Activated naive CD8-positive, alpha-beta T cell treated with anti-CD3 and anti-CD28 coated beads, Interleukin-2, amount 50 U/mL, for 24 hours (primary cell): Measurements from ENCODE around the gene CNIH2.
A peak's percentile ranks its signal among the peaks of the same experiment; 100 is the strongest.

Experiments used
- ATAC-seq: fragments of 150-1000 bp; cut with Tn5 transposase; one replicate; pipeline ENCODE4 v1.10.0; 2021
- DNase-seq: peaks from one replicate; pipeline ENCODE4 v3.0.0; 2021
- H3K27ac Mint-ChIP-seq: one replicate; pipeline ENCODE4 v1.8.0; 2021; ENCODE audit warnings: mild to moderate bottlenecking, mixed read lengths
- H3K27me3 Mint-ChIP-seq: one replicate; pipeline ENCODE4 v1.8.0; 2021; ENCODE audit warnings: mixed read lengths
- H3K36me3 Mint-ChIP-seq: one replicate; pipeline ENCODE4 v1.8.0; 2021; ENCODE audit warnings: low read depth, mixed read lengths
- H3K4me1 Mint-ChIP-seq: one replicate; pipeline ENCODE4 v1.8.0; 2021; ENCODE audit warnings: mixed read lengths
- H3K4me3 Mint-ChIP-seq: one replicate; pipeline ENCODE4 v1.8.0; 2021; ENCODE audit warnings: mild to moderate bottlenecking, moderate library complexity, mixed read lengths
- H3K9me3 Mint-ChIP-seq: one replicate; pipeline ENCODE4 v1.8.0; 2021; ENCODE audit warnings: mixed read lengths

CNIH2 gene

GRCh38 chr11:66277471-66278362 is at the start of gene CNIH2:
Gene CNIH2, plus strand, starts transcription at chr11:66278175. Its CDS starts 282 bp downstream, at chr11:66278457.
- Mint-ChIP-seq H3K4me1 (peaks cover 26% of the 10 kb centered on the region), H3K36me3 (peaks cover 13% of the 10 kb centered on the region), H3K4me3 (peak within 1 kb of the TSS; percentile 66), H3K27ac (no peak within 1 kb of the TSS), H3K27me3 (peaks cover 7% of the 10 kb centered on the region), H3K9me3 (no peaks in the 10 kb centered on the region)
- peak; percentile 8 for ATAC-seq
- DNase-seq, result peak; percentile 47

DNA sequence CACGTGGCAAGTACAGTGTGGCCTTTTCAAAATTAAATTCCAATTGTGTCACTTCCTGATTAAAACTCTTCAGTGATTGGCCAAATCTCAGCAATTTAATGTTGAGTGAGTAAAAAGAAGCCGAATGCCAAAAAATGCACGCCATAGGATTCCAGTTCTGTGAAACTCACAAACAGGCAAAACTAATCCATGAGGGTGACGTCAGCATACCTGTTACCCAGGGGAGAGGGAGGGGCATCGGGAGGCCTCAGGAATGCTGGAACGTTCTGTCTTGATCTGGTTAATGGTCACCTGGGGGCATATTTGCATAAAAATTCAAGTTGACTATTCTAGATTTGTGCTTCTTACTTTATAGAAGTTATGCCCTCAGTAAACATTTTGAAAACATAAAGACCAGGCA is 49.5 kb upstream of the CNIH2 start:
- Mint-ChIP-seq H3K27ac (no peak overlapping the region), H3K27me3 (no peaks in the 10 kb centered on the region), H3K4me1 (no peaks in the 10 kb centered on the region), H3K9me3 (no peaks in the 10 kb centered on the region), H3K36me3 (peaks cover 13% of the 10 kb centered on the region), H3K4me3 (no peak overlapping the region)
- ATAC-seq (no peak), DNase-seq (no peak)

- Mint-ChIP-seq H3K27me3 (no peaks in the 10 kb centered on the region), H3K27ac (no peak overlapping the region), H3K36me3 (peaks cover 13% of the 10 kb centered on the region), H3K4me1 (no peaks in the 10 kb centered on the region), H3K9me3 (no peaks in the 10 kb centered on the region), H3K4me3 (no peak overlapping the region)
- DNase-seq (no peak), ATAC-seq (no peak)
Observed at GRCh38 chr11:66230156-66230555, 47.8 kb upstream of the CNIH2 start.

GRCh38 chr11:66230978-66231377 is 47.0 kb upstream of the CNIH2 start:
- H3K36me3 Mint-ChIP-seq, result peaks cover 13% of the 10 kb centered on the region
- H3K27me3 Mint-ChIP-seq, result no peaks in the 10 kb centered on the region
- H3K9me3 Mint-ChIP-seq, result no peaks in the 10 kb centered on the region
- ATAC-seq (no peak), DNase-seq (no peak)
- H3K27ac Mint-ChIP-seq, result no peak overlapping the region
- H3K4me1 Mint-ChIP-seq, result no peaks in the 10 kb centered on the region
- no peak overlapping the region for H3K4me3 Mint-ChIP-seq

GRCh38 chr11:66231561-66231960 is 46.4 kb upstream of the CNIH2 start:
- DNase-seq (no peak), ATAC-seq (no peak)
- no peaks in the 10 kb centered on the region for H3K9me3 Mint-ChIP-seq
- H3K4me3 Mint-ChIP-seq, result no peak overlapping the region
- H3K27me3 Mint-ChIP-seq, result no peaks in the 10 kb centered on the region
- no peaks in the 10 kb centered on the region for H3K4me1 Mint-ChIP-seq
- H3K36me3 Mint-ChIP-seq, result peaks cover 13% of the 10 kb centered on the region
- no peak overlapping the region for H3K27ac Mint-ChIP-seq

- Mint-ChIP-seq H3K36me3 (peaks cover 13% of the 10 kb centered on the region), H3K4me3 (no peak overlapping the region)
- ATAC-seq, result no peak
Observed at GRCh38 chr11:66232769-66233168, 45.2 kb upstream of the CNIH2 start.

DNA sequence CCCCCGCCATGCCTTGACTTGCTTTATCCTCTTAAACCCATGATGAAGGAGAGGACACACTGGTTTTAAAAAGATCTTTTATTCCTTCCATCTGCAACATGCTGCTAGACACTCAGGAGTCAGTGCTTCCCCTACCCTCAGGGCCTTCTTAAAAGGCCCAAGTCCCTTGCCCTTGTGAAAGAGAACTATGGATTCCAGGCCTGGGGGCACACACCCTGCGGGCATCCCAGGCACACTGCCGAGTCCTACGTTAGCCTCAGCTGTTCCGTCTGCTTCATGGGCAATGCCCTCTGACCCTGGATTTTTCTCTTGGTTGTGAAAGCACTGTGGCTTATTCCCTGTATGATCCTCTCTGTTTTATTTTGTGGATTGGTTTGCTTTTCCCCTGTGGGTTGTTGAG is 44.7 kb upstream of the CNIH2 start:
- H3K36me3 Mint-ChIP-seq, result peaks cover 13% of the 10 kb centered on the region
- no peaks in the 10 kb centered on the region for H3K27me3 Mint-ChIP-seq
- no peaks in the 10 kb centered on the region for H3K9me3 Mint-ChIP-seq
- no peaks in the 10 kb centered on the region for H3K4me1 Mint-ChIP-seq
- no peak overlapping the region for H3K4me3 Mint-ChIP-seq
- H3K27ac Mint-ChIP-seq, result no peak overlapping the region
- ATAC-seq, result no peak
- no peak for DNase-seq

More at GRCh38 chr11:66232769-66233168, 45.2 kb upstream of the CNIH2 start:
- no peaks in the 10 kb centered on the region for H3K27me3 Mint-ChIP-seq
- no peaks in the 10 kb centered on the region for H3K9me3 Mint-ChIP-seq
- H3K4me1 Mint-ChIP-seq, result no peaks in the 10 kb centered on the region
- no peak for DNase-seq
- no peak overlapping the region for H3K27ac Mint-ChIP-seq

- no peaks in the 10 kb centered on the region for H3K27me3 Mint-ChIP-seq
- DNase-seq (no peak), ATAC-seq (no peak)
- H3K9me3 Mint-ChIP-seq, result no peaks in the 10 kb centered on the region
- no peak overlapping the region for H3K27ac Mint-ChIP-seq
- no peaks in the 10 kb centered on the region for H3K4me1 Mint-ChIP-seq
- H3K4me3 Mint-ChIP-seq, result no peak overlapping the region
- H3K36me3 Mint-ChIP-seq, result peaks cover 18% of the 10 kb centered on the region
Observed at GRCh38 chr11:66235141-66235540, 42.8 kb upstream of the CNIH2 start.

DNA sequence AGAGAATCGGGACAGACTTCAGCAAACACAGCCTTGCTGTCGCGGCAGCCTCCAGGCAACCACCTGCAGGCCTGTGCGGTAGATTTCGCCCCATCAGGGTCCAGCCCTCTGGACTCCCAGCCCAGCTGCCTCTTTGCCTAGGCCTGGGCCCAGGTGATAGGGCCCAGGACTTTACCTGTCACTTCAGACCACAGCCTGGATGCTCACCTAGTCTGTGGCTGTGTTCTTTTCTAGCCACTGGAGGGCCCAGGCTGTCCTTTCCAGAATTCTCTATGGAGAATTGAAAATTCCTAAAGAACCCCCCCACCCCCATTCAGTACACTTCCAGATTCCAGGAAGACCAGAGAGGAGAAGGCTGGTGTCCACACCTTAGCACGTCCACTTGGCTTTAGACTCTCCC is 40.1 kb upstream of the CNIH2 start:
- ATAC-seq (no peak), DNase-seq (no peak)
- Mint-ChIP-seq H3K9me3 (no peaks in the 10 kb centered on the region), H3K4me1 (no peaks in the 10 kb centered on the region), H3K27me3 (no peaks in the 10 kb centered on the region), H3K27ac (no peak overlapping the region), H3K4me3 (no peak overlapping the region), H3K36me3 (peaks cover 7% of the 10 kb centered on the region)

GRCh38 chr11:66238786-66239413 is 39.1 kb upstream of the CNIH2 start:
- H3K36me3 Mint-ChIP-seq, result peaks cover 6% of the 10 kb centered on the region
- no peak for DNase-seq
- H3K4me1 Mint-ChIP-seq, result peaks cover 1% of the 10 kb centered on the region
- no peaks in the 10 kb centered on the region for H3K9me3 Mint-ChIP-seq
- no peak overlapping the region for H3K4me3 Mint-ChIP-seq
- no peaks in the 10 kb centered on the region for H3K27me3 Mint-ChIP-seq
- no peak for ATAC-seq
- H3K27ac Mint-ChIP-seq, result no peak overlapping the region

DNA sequence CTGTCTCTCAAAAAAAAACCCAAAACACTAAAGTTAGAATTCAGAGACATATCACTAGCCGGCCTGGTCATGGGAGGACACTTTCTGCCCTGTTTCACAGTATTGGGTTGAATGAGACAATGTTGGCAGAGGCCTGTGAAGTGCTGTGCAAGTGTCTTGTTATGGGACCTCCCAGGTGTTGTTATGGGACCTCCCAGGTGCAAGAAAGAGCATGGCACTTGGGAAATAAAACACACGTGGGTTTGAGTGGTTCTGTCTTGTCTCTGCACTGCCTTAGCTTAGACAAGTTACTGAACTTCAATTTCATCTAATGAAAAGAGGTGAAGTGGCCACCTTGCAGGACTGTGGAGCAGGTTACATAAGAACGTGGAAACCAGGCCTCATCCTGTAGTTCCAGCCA is 38.5 kb upstream of the CNIH2 start:
- Mint-ChIP-seq H3K4me3 (no peak overlapping the region), H3K4me1 (peaks cover 2% of the 10 kb centered on the region), H3K27me3 (no peaks in the 10 kb centered on the region), H3K36me3 (peaks cover 7% of the 10 kb centered on the region), H3K9me3 (no peaks in the 10 kb centered on the region), H3K27ac (no peak overlapping the region)
- DNase-seq (no peak), ATAC-seq (no peak)

DNA sequence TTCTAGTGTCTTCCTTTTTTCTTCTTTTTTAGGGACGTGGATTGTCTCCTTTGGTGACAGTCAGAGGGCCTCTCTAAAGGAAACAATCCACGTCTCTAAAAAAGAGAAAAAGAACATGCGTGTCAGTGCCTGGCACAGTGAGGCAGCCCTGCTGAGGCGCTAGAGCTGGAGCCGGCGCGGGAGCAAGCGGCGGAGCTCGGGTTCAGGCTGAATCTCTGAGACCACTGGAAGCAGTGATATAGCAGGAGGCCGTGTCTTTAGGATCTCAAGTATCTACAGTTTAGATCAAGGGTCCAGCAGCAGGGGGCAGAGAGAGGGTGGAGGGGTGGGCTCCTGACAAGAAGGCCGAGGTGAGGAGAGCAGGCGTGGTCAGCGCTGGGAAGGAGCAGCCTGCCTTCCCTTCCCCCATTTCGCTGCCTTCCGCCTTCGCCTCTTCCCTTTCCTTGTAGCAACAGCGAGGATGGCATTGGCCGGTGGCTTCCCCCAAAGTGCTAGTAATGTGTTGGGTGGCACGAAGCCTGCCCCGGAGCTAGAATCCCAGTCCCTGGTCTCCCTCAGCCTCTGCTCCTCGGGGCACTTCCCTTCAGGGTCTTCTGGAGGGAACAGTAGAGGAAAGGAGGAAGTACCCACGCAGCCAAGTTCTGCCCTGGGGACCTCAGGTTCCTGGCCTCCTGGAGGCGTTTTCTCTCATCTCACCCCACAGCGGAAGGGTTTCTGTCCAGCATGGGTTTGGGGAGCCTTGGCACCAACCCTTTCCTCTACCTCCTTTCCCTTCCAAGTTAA is 37.8 kb upstream of the CNIH2 start:
- peaks cover 7% of the 10 kb centered on the region for H3K36me3 Mint-ChIP-seq
- DNase-seq, result no peak
- H3K4me3 Mint-ChIP-seq, result no peak overlapping the region
- no peaks in the 10 kb centered on the region for H3K27me3 Mint-ChIP-seq
- no peak overlapping the region for H3K27ac Mint-ChIP-seq
- no peaks in the 10 kb centered on the region for H3K9me3 Mint-ChIP-seq
- no peak for ATAC-seq
- H3K4me1 Mint-ChIP-seq, result peaks cover 2% of the 10 kb centered on the region

DNA sequence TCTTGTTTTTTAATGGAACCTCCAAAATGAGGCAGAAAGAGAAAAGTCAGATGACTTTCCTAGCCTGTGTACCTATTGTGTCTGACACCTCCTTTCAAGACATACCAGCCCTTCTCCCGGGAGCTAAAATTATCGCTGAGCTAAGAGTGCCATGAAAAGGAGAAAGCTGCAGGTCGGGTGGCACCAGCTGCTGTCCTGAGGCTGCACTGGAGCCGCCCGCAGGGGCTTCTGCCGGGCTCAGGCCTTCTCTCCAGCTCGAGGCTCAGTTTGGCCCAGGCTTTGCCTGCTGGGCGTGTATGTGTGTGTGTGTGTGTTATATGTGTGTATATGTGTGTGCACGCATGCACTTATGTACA is 37.2 kb upstream of the CNIH2 start:
- H3K4me1 Mint-ChIP-seq, result peaks cover 2% of the 10 kb centered on the region
- ATAC-seq, result no peak
- H3K27ac Mint-ChIP-seq, result no peak overlapping the region
- no peaks in the 10 kb centered on the region for H3K27me3 Mint-ChIP-seq
- H3K9me3 Mint-ChIP-seq, result no peaks in the 10 kb centered on the region
- no peak overlapping the region for H3K4me3 Mint-ChIP-seq
- DNase-seq, result no peak
- peaks cover 7% of the 10 kb centered on the region for H3K36me3 Mint-ChIP-seq

DNA sequence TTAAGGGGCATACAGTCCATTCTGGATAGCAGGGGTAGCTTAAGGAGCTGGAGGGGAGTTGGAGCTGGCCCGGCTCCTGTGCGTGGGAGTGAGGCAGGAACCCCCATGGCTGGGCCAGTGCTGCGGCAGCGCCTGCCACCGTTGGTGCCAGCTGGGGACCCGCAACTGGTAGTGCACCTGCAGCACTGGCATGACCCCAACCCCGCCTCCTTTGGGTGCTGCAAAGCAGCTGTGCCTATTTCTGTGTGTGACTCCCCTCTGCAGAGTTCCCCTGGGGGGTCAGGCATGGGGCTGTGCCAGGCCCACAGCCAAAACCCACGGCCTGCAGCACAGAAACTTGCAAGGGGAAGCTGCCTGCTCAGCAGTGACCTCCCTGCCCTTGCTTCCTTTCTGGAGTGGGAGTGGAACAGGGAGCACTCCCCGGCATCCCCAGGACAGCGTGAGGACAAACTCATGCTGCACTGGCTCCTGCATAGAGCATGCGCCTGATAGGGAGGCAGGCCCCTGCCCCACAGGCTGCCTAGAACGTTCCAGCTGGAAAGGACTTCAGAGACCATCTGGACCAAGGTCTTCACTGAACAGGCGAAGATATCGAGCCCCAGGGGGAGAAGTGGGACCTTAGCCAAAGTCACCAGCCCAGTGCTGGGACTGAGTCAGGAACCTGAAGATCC is 35.7 kb upstream of the CNIH2 start:
- no peak overlapping the region for H3K27ac Mint-ChIP-seq
- H3K4me3 Mint-ChIP-seq, result no peak overlapping the region

More for the DNA sequence above, 35.7 kb upstream of the CNIH2 start:
- Mint-ChIP-seq H3K27me3 (no peaks in the 10 kb centered on the region), H3K4me1 (peaks cover 2% of the 10 kb centered on the region), H3K9me3 (no peaks in the 10 kb centered on the region), H3K36me3 (peaks cover 10% of the 10 kb centered on the region)
- DNase-seq (no peak), ATAC-seq (no peak)
